Prostate gland (tissue), 2 donors: ENCODE data around the gene IL17RD. TPM values are rescaled to one million over a fixed set of nuclear protein-coding genes. Genes with fewer than 3 reads are reported as not detected.

Source experiments
- DNase-seq: peaks from one replicate; pipeline ENCODE4 v3.0.0-alpha.2; 2019; ENCODE audit warnings: low spot score
- H3K27ac ChIP-seq, 2 donors: fragments of 200-600 bp; sonication (generic); 2 replicates each; pipeline ENCODE4 v1.5.1; 2017 to 2019
- H3K27me3 ChIP-seq: fragments of 200-600 bp; sonication (generic); replicated peaks from 2 replicates; pipeline ENCODE4 v1.5.1; 2019; ENCODE audit not compliant: insufficient read depth
- H3K36me3 ChIP-seq, 2 donors: fragments of 200-600 bp; sonication (generic); 1 replicate in 1 of 2; 2 replicates in 1 of 2; pipeline versions ENCODE4 v1.5.1 to v1.8.1; 2017 to 2019
- H3K4me1 ChIP-seq: fragments of 200-600 bp; sonication (generic); replicated peaks from 2 replicates; pipeline ENCODE4 v1.5.1; 2019
- H3K4me3 ChIP-seq, 2 donors: fragments of 200-600 bp; sonication (generic); 2 replicates each; pipeline ENCODE4 v1.5.1; 2017 to 2019
- H3K9me3 ChIP-seq: fragments of 200-600 bp; sonication (generic); 2 replicates; pipeline ENCODE4 v1.5.1; 2017
- POLR2A ChIP-seq: fragments of 450-650 bp; IDR thresholded peaks from one replicate; pipeline ENCODE4 v1.6.1; 2016; ENCODE audit warnings: antibody characterized with exemption, mild to moderate bottlenecking
- POLR2AphosphoS5 ChIP-seq: sonication (generic); formaldehyde crosslinking; IDR thresholded peaks from one replicate; pipeline ENCODE4 v1.6.1; 2017; ENCODE audit warnings: antibody characterized with exemption
- WGBS: methylation state at CpG from one replicate; pipeline ENCODE4 v1.1.5; 2018; 5-methylcytosine and 5-hydroxymethylcytosine counted together
- intact Hi-C: fragments of 100-400 bp; cut with DNase I; formaldehyde crosslinking; loops from one replicate; pipeline ENCODE4 v1.14.2; 2022
- total RNA-seq, 2 donors: library from RNA; depleted of rRNA; stranded (reverse); fragments of >200 nt; gene quantifications; one replicate each; pipeline ENCODE4 v1.1.0, GENCODE V29; 2016
- TF ChIP-seq, protein P1 (sequence below), 4 experiments: fragments of 200-600 bp in 2 of 4; fragments of 450-650 bp in 2 of 4; sonication (generic) in 2 of 4; IDR thresholded peaks; 1 replicate in 3 of 4; 2 replicates in 1 of 4; pipeline ENCODE4 v1.5.1; 2016 to 2019; ENCODE audit warnings: antibody characterized with exemption in 4 of 4, mild to moderate bottlenecking in 2 of 4, moderate library complexity in 2 of 4

IL17RD gene
- total RNA-seq, 2 donors from 2014 or later = 8.3 to 19.9 TPM

DNA sequence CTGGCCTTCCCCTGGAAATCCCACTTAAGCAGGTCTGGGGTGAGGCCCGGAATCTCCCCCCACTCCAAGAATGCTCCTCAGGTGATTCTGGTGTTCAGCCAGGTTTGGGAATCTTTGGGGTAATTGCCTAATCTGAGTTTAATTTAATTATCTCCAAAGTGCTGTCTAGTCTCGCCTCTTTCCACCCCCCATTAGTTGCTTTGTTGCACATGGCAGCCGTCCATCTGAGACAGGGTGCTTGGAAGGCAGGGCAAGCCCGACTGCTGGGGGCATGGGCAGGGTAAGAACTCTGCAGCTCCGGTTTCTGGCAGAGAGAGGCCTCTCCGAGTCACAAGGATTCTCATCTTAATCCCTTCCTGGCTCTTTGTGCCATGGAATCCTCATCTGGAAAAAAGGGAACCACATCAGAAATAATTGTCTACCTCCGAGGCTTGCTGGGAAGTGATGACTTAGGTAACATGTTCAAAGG is 15.0 kb downstream of the IL17RD start:
- H3K9me3 ChIP-seq = no peaks in the 10 kb centered on the region
- H3K4me1 ChIP-seq = no peaks in the 10 kb centered on the region
- WGBS = 39% methylated on average over 7 of the region's 7 CpGs
- no peak for DNase-seq
- TF ChIP-seq, protein P1, sequence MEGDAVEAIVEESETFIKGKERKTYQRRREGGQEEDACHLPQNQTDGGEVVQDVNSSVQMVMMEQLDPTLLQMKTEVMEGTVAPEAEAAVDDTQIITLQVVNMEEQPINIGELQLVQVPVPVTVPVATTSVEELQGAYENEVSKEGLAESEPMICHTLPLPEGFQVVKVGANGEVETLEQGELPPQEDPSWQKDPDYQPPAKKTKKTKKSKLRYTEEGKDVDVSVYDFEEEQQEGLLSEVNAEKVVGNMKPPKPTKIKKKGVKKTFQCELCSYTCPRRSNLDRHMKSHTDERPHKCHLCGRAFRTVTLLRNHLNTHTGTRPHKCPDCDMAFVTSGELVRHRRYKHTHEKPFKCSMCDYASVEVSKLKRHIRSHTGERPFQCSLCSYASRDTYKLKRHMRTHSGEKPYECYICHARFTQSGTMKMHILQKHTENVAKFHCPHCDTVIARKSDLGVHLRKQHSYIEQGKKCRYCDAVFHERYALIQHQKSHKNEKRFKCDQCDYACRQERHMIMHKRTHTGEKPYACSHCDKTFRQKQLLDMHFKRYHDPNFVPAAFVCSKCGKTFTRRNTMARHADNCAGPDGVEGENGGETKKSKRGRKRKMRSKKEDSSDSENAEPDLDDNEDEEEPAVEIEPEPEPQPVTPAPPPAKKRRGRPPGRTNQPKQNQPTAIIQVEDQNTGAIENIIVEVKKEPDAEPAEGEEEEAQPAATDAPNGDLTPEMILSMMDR (IDR thresholded peaks at IDR 0.05) = no peak
- TF ChIP-seq POLR2A (no peak), POLR2AphosphoS5 (no peak)
- no peaks in the 10 kb centered on the region for H3K27me3 ChIP-seq
- no peak overlapping the region for H3K27ac ChIP-seq
- no peak overlapping the region for H3K4me3 ChIP-seq
- intact Hi-C loops = no loop called here
- H3K36me3 ChIP-seq = no peaks in the 10 kb centered on the region

DNA sequence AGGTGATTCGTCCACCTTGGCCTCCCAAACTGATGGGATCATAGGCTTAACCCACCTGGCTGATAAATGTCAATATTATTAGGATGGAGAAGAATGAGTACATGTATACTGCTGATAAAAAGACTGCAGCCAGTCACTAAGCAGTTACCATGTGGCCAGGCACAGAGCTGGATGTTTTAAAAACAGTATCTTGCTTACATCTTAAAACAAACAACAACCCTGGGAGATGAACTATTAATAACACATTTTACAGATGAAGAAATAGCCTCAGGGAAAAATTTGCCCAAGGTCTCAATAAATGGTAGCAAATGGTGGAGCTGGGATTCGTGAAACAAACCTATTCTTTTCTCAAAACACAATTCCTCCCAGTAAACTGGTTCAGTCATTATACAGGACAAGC is 18.1 kb downstream of the IL17RD start:
- H3K36me3 ChIP-seq = no peaks in the 10 kb centered on the region
- no peak overlapping the region for H3K27ac ChIP-seq
- no peak for DNase-seq
- 62% methylated on average over 2 of the region's 2 CpGs for WGBS
- TF ChIP-seq, protein P1 (IDR thresholded peaks at IDR 0.05) = no peak
- TF ChIP-seq POLR2AphosphoS5 (no peak), POLR2A (no peak)
- H3K4me3 ChIP-seq = no peak overlapping the region
- intact Hi-C loops = no loop called here
- H3K4me1 ChIP-seq = no peaks in the 10 kb centered on the region
- H3K27me3 ChIP-seq = no peaks in the 10 kb centered on the region
- H3K9me3 ChIP-seq = no peaks in the 10 kb centered on the region

DNA sequence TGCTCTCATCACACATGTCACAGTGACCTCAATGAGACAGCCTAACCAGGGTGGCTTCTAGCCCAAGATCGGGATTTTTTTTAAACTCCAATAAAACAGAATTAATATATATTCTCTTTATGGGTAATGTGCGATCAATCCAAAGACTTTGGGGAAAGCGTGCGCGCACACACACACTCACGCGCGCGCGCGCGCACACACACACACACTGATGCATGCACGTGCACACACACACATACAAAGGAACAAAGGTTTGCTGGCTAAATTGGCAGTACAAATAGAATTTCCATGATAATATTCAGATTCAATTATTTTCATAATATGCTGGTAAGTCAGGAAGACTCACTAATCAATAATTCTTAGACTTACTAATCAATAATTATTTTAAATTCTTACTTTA is 19.3 kb downstream of the IL17RD start:
- DNase-seq = no peak
- TF ChIP-seq POLR2AphosphoS5 = no peak
- TF ChIP-seq, protein P1 (IDR thresholded peaks at IDR 0.05) = no peak
- TF ChIP-seq POLR2A = no peak
- Histone ChIP-seq H3K4me1 (no peaks in the 10 kb centered on the region), H3K36me3 (no peaks in the 10 kb centered on the region), H3K27ac (no peak overlapping the region), H3K9me3 (no peaks in the 10 kb centered on the region), H3K27me3 (no peaks in the 10 kb centered on the region), H3K4me3 (no peak overlapping the region)
- intact Hi-C loops = no loop called here
- WGBS = 92% methylated on average over 13 of the region's 13 CpGs

- Histone ChIP-seq H3K27me3 (no peaks in the 10 kb centered on the region), H3K9me3 (no peaks in the 10 kb centered on the region), H3K4me1 (no peaks in the 10 kb centered on the region), H3K36me3 (no peaks in the 10 kb centered on the region), H3K4me3 (no peak overlapping the region), H3K27ac (no peak overlapping the region)
- intact Hi-C loops = no loop called here
- TF ChIP-seq POLR2A (no peak), POLR2AphosphoS5 (no peak)
- TF ChIP-seq, protein P1 (IDR thresholded peaks at IDR 0.05) = no peak
- WGBS = 72% methylated on average over 3 of the region's 3 CpGs
- DNase-seq = no peak
These were observed 20.2 kb downstream of the IL17RD start for GRCh38 chr3:57144952-57145351.

DNA sequence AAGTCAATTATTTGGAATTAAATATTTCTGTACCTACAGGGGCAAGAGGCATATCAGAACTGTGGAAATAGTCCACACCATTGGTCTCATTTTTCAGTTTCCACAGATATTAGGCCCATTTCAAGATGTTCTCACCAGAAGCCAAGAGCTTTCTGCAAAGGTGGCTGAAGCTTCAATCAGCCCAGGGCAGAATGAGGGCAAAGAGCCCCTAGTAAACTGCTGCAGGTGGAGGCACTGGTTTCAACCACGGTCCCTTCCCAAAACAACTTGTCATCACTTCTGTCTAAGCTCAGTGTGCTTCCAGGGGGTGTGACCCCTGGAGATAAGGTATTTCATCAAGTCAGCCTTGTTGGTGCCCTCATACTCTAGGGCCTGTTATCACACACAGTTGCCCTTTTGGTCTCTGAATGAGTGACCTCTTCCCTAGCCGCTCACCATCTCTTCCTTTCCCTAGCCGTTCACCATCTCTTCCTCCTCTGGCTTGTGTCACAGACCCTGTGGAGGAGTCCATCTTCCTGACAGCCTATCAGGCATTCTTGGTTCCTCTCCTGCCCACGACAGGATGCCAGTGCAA is 21.2 kb downstream of the IL17RD start:
- H3K4me1 ChIP-seq = no peaks in the 10 kb centered on the region

More for the DNA sequence above, 21.2 kb downstream of the IL17RD start:
- no peak overlapping the region for H3K27ac ChIP-seq
- H3K9me3 ChIP-seq = no peaks in the 10 kb centered on the region
- no peak for TF ChIP-seq POLR2A
- no peak for TF ChIP-seq POLR2AphosphoS5
- TF ChIP-seq, protein P1 (IDR thresholded peaks at IDR 0.05) = no peak
- intact Hi-C loops = no loop called here
- no peak for DNase-seq
- H3K27me3 ChIP-seq = no peaks in the 10 kb centered on the region
- no peaks in the 10 kb centered on the region for H3K36me3 ChIP-seq
- H3K4me3 ChIP-seq = no peak overlapping the region
- 91% methylated on average over 4 of the region's 4 CpGs for WGBS
